WTC11 (cell line): ENCODE measurements around the gene SHLD1.

Experiments used
- ATF3 ChIP-seq: sonication (generic); formaldehyde crosslinking; conservative IDR thresholded peaks from 2 replicates; pipeline ENCODE4 v1.8.1; 2022; ENCODE audit warnings: mild to moderate bottlenecking, missing genetic modification reagents
- CREB1 ChIP-seq: sonication (generic); formaldehyde crosslinking; IDR thresholded peaks from 2 replicates; pipeline ENCODE4 v1.8.0; 2023; ENCODE audit warnings: mild to moderate bottlenecking, missing genetic modification reagents
- CTCF ChIP-seq: fragments of 200-600 bp; IDR thresholded peaks from 2 replicates; pipeline ENCODE4 v1.8.0; 2022; ENCODE audit warnings: antibody characterized with exemption
- ERG ChIP-seq: fragments of 250-450 bp; sonication (Bioruptor Pico); IDR thresholded peaks from 2 replicates; pipeline ENCODE4 v1.8.0; 2021; ENCODE audit warnings: mild to moderate bottlenecking
- JUN ChIP-seq: sonication (generic); formaldehyde crosslinking; IDR thresholded peaks from 2 replicates; pipeline ENCODE4 v1.8.0; 2023; ENCODE audit warnings: mild to moderate bottlenecking, missing genetic modification reagents
- KAT7 ChIP-seq: sonication (generic); formaldehyde crosslinking; IDR thresholded peaks from 2 replicates; pipeline ENCODE4 v1.8.1; 2023; ENCODE audit warnings: missing genetic modification reagents, mild to moderate bottlenecking, borderline replicate concordance
- PREB ChIP-seq: sonication (generic); formaldehyde crosslinking; IDR thresholded peaks from 2 replicates; pipeline ENCODE4 v1.8.1; 2022; ENCODE audit warnings: mild to moderate bottlenecking, missing genetic modification reagents, moderate library complexity, borderline replicate concordance
- SMAD3 ChIP-seq: sonication (generic); formaldehyde crosslinking; IDR thresholded peaks from 2 replicates; pipeline ENCODE4 v1.8.0; 2022; ENCODE audit warnings: missing genetic modification reagents, mild to moderate bottlenecking, borderline replicate concordance
- ZNF121 ChIP-seq: sonication (generic); formaldehyde crosslinking; IDR thresholded peaks from 2 replicates; pipeline ENCODE4 v1.8.0; 2023; ENCODE audit warnings: missing genetic modification reagents

- TF ChIP-seq CTCF, result no peak
- TF ChIP-seq PREB (CRISPR knock-in tag), result no peak
- TF ChIP-seq KAT7, result no peak
- no peak for TF ChIP-seq ERG (CRISPR knock-in tag)
- TF ChIP-seq SMAD3 (CRISPR knock-in tag), result no peak
- no peak for TF ChIP-seq ZNF121 (CRISPR knock-in tag)
- TF ChIP-seq CREB1 (CRISPR knock-in tag), result no peak
- no peak for TF ChIP-seq ATF3 (CRISPR knock-in tag)
- no peak for TF ChIP-seq JUN
Measured at GRCh38 chr20:5848711-5849505, 98.7 kb downstream of the SHLD1 start.
